HepG2 (cell line): ENCODE measurements around the gene IGSF8. TPM values are rescaled to one million over a fixed set of nuclear protein-coding genes. Genes with fewer than 3 reads are reported as not detected.

Experiments used
- DDIT3 ChIP-seq: sonication (generic); formaldehyde crosslinking; IDR thresholded peaks from 2 replicates; pipeline ENCODE4 v1.4.0; 2020; ENCODE audit warnings: mild to moderate bottlenecking, missing genetic modification reagents
- ELF3 ChIP-seq: IDR thresholded peaks from 2 replicates; pipeline ENCODE4 v1.6.1; 2016; ENCODE audit warnings: missing genetic modification reagents, missing compliant biosample characterization
- GABPB1 ChIP-seq: IDR thresholded peaks from 2 replicates; pipeline ENCODE4 v1.6.1; 2016; ENCODE audit warnings: mild to moderate bottlenecking, missing genetic modification reagents, moderate library complexity, missing compliant biosample characterization
- HDAC2 ChIP-seq: sonication (generic); formaldehyde crosslinking; IDR thresholded peaks from 2 replicates; pipeline ENCODE4 v1.4.0; 2020; ENCODE audit warnings: missing genetic modification reagents
- HOXA5 ChIP-seq: sonication (generic); formaldehyde crosslinking; IDR thresholded peaks from 2 replicates; pipeline ENCODE4 v1.4.0; 2020; ENCODE audit warnings: missing genetic modification reagents
- SYNCRIP ChIP-seq: fragments of 200-400 bp; formaldehyde crosslinking; IDR thresholded peaks from 2 replicates; pipeline ENCODE4 v1.6.1; 2018; ENCODE audit warnings: mild to moderate bottlenecking, low read depth, low read length; ENCODE audit not compliant: insufficient read depth
- ZBTB33 ChIP-seq: sonication (generic); formaldehyde crosslinking; IDR thresholded peaks from 2 replicates; pipeline ENCODE4 v1.4.0; 2020; ENCODE audit warnings: missing genetic modification reagents
- ZNF83 ChIP-seq: sonication (generic); formaldehyde crosslinking; IDR thresholded peaks from 2 replicates; pipeline ENCODE4 v1.4.0; 2020; ENCODE audit warnings: missing genetic modification reagents, mild to moderate bottlenecking, borderline replicate concordance
- polyA plus RNA-seq, 8 experiments: library from polyadenylated mRNA; depleted of rRNA in 3 of 8; stranded (reverse) in 7 of 8; unstranded in 1 of 8; fragments of >200 nt; fragmentation: Illumina TruSeq in 4 of 8; extraction: Trizol in 4 of 8; gene quantifications; 2 replicates each; pipeline versions ENCODE4 v1.2.1 to v1.2.3, GENCODE V29; 2011 to 2016; ENCODE audit warnings: low read depth in 4 of 8, missing spikeins in 1 of 8, mixed read lengths in 1 of 8; ENCODE audit not compliant: insufficient read depth in 1 of 8
- total RNA-seq, 5 experiments: library from RNA; depleted of rRNA; stranded (reverse); fragments of >200 nt; fragmentation: Illumina TruSeq; extraction: Trizol; gene quantifications; 2 replicates each; pipeline ENCODE4 v1.2.3, GENCODE V29; 2016; ENCODE audit warnings: low read depth in 1 of 5
- TF ChIP-seq, protein P1 (sequence below): sonication (generic); formaldehyde crosslinking; IDR thresholded peaks from 2 replicates; pipeline ENCODE4 v1.9.0; 2022; ENCODE audit warnings: missing genetic modification reagents, mild to moderate bottlenecking, borderline replicate concordance
- TF ChIP-seq, protein P2 (sequence below): sonication (generic); formaldehyde crosslinking; IDR thresholded peaks from 2 replicates; pipeline ENCODE4 v1.9.0; 2021; ENCODE audit warnings: missing genetic modification reagents, borderline replicate concordance
- TF ChIP-seq, protein P3 (sequence below): sonication (generic); formaldehyde crosslinking; IDR thresholded peaks from 2 replicates; pipeline ENCODE4 v1.9.0; 2021; ENCODE audit warnings: missing genetic modification reagents, borderline replicate concordance
- TF ChIP-seq, protein P4 (sequence below): sonication (generic); formaldehyde crosslinking; IDR thresholded peaks from 2 replicates; pipeline ENCODE4 v1.4.0; 2020; ENCODE audit warnings: mild to moderate bottlenecking, missing genetic modification reagents
- TF ChIP-seq, protein P5 (sequence below): sonication (generic); formaldehyde crosslinking; IDR thresholded peaks from 2 replicates; pipeline ENCODE4 v1.4.0; 2020; ENCODE audit warnings: missing genetic modification reagents

Gene IGSF8
- total and polyA plus RNA-seq, 2 of the 13 experiments (the other 11 are each of a cell fraction or from before 2014, with no cell fraction given): 24.0 to 41.0 TPM

DNA sequence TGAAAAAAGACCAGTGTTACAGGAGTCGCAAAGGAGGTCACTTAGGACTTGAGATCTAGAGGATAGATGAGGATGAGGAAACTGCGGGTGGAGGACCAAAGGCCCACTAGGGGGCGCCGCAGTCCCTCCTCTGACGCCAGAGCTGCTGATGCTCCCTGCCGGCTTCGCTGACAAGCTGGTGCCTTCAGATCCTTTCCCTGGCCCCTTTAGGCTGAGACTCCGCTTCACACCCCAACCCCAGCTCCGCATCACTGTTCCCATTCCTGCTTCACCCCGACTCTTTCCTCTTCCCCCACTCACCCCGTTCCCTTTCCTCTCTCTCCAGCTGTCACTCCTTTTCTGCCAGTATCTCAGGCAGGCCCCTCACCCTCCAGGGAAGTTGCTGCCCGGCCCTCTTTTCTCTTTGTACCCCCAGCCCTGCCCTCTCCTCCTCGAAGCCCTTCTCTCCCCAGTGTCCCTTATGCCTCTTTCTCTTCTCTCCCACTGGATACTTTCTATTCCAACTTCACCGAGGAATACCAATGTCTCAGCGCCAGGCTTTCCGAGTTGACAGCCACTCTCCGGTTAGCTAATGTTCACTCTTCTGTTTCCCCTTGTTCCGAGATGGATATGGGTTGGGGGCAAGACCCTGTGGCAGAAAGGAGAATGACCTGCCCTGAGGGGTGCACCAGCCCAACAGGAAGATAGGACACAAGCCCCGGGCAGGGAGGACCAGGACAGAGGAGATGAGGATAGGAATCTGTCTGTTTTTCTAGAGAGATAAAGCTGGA lies 12.5 kb downstream of the IGSF8 start (continued):
- TF ChIP-seq, protein P1, sequence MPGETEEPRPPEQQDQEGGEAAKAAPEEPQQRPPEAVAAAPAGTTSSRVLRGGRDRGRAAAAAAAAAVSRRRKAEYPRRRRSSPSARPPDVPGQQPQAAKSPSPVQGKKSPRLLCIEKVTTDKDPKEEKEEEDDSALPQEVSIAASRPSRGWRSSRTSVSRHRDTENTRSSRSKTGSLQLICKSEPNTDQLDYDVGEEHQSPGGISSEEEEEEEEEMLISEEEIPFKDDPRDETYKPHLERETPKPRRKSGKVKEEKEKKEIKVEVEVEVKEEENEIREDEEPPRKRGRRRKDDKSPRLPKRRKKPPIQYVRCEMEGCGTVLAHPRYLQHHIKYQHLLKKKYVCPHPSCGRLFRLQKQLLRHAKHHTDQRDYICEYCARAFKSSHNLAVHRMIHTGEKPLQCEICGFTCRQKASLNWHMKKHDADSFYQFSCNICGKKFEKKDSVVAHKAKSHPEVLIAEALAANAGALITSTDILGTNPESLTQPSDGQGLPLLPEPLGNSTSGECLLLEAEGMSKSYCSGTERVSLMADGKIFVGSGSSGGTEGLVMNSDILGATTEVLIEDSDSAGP: peak; percentile 36; the same call in 1 of the 2 replicates
- TF ChIP-seq DDIT3 (CRISPR knock-in tag) (no peak), HDAC2 (no peak), ZNF83 (no peak), ZBTB33 (CRISPR knock-in tag) (peak; percentile 60), HOXA5 (CRISPR knock-in tag) (0 out of 2 replicates have a peak, but pooled peaks have one; percentile 42), ELF3 (CRISPR knock-in tag) (0 out of 2 replicates have a peak, but pooled peaks have one; percentile 47), SYNCRIP (no peak), GABPB1 (CRISPR knock-in tag) (0 out of 2 replicates have a peak, but pooled peaks have one; percentile 15)
- TF ChIP-seq, protein P2, sequence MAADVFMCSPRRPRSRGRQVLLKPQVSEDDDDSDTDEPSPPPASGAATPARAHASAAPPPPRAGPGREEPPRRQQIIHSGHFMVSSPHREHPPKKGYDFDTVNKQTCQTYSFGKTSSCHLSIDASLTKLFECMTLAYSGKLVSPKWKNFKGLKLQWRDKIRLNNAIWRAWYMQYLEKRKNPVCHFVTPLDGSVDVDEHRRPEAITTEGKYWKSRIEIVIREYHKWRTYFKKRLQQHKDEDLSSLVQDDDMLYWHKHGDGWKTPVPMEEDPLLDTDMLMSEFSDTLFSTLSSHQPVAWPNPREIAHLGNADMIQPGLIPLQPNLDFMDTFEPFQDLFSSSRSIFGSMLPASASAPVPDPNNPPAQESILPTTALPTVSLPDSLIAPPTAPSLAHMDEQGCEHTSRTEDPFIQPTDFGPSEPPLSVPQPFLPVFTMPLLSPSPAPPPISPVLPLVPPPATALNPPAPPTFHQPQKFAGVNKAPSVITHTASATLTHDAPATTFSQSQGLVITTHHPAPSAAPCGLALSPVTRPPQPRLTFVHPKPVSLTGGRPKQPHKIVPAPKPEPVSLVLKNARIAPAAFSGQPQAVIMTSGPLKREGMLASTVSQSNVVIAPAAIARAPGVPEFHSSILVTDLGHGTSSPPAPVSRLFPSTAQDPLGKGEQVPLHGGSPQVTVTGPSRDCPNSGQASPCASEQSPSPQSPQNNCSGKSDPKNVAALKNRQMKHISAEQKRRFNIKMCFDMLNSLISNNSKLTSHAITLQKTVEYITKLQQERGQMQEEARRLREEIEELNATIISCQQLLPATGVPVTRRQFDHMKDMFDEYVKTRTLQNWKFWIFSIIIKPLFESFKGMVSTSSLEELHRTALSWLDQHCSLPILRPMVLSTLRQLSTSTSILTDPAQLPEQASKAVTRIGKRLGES (CRISPR knock-in tag): no peak
- TF ChIP-seq, protein P3, sequence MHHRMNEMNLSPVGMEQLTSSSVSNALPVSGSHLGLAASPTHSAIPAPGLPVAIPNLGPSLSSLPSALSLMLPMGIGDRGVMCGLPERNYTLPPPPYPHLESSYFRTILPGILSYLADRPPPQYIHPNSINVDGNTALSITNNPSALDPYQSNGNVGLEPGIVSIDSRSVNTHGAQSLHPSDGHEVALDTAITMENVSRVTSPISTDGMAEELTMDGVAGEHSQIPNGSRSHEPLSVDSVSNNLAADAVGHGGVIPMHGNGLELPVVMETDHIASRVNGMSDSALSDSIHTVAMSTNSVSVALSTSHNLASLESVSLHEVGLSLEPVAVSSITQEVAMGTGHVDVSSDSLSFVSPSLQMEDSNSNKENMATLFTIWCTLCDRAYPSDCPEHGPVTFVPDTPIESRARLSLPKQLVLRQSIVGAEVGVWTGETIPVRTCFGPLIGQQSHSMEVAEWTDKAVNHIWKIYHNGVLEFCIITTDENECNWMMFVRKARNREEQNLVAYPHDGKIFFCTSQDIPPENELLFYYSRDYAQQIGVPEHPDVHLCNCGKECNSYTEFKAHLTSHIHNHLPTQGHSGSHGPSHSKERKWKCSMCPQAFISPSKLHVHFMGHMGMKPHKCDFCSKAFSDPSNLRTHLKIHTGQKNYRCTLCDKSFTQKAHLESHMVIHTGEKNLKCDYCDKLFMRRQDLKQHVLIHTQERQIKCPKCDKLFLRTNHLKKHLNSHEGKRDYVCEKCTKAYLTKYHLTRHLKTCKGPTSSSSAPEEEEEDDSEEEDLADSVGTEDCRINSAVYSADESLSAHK (CRISPR knock-in tag): no peak
- TF ChIP-seq, protein P4, sequence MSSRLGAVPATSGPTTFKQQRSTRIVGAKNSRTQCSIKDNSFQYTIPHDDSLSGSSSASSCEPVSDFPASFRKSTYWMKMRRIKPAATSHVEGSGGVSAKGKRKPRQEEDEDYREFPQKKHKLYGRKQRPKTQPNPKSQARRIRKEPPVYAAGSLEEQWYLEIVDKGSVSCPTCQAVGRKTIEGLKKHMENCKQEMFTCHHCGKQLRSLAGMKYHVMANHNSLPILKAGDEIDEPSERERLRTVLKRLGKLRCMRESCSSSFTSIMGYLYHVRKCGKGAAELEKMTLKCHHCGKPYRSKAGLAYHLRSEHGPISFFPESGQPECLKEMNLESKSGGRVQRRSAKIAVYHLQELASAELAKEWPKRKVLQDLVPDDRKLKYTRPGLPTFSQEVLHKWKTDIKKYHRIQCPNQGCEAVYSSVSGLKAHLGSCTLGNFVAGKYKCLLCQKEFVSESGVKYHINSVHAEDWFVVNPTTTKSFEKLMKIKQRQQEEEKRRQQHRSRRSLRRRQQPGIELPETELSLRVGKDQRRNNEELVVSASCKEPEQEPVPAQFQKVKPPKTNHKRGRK (CRISPR knock-in tag): no peak
- TF ChIP-seq, protein P5, sequence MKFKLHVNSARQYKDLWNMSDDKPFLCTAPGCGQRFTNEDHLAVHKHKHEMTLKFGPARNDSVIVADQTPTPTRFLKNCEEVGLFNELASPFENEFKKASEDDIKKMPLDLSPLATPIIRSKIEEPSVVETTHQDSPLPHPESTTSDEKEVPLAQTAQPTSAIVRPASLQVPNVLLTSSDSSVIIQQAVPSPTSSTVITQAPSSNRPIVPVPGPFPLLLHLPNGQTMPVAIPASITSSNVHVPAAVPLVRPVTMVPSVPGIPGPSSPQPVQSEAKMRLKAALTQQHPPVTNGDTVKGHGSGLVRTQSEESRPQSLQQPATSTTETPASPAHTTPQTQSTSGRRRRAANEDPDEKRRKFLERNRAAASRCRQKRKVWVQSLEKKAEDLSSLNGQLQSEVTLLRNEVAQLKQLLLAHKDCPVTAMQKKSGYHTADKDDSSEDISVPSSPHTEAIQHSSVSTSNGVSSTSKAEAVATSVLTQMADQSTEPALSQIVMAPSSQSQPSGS (CRISPR knock-in tag): 0 out of 2 replicates have a peak, but pooled peaks have one; percentile 31
